ENCODE data around the gene FHIT. TPM values are rescaled to one million over a fixed set of nuclear protein-coding genes. Genes with fewer than 3 reads are reported as not detected.
A peak's percentile ranks its signal among the peaks of the same experiment; 100 is the strongest.

The FHIT gene
- total RNA-seq, 1 experiment from 2014 or later, result 3.6 TPM

DNA sequence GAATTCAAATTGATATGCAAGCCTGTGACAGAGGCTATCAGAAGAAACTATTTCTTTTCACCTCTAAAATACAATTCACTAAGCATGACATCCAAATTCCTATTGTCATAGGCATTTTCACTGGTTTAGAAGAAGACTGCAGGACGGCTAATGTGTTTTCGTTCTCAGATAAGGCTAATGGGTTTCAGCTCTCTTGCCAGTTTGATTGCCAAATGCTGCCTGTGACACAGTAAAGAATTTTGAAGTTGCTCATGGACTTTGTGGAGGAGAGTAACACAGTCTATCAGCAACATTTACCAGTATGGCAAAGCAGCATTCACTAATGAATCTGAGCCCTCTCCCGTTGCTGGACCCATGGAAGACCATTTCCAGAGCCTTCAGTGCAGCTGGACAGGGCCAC, 948.1 kb downstream of the FHIT start:
- DNase-seq (no peak), ATAC-seq (no peak)
- Histone ChIP-seq H3K9me3 (ENCODE audit: low read length) (no peaks in the 10 kb centered on the region), H3K9ac (ENCODE audit: low read length) (no peak overlapping the region), H3K9me2 (replicated peaks; ENCODE audit: low read length) (no peaks in the 10 kb centered on the region), H3K4me1 (ENCODE audit: insufficient read depth, low read length) (no peaks in the 10 kb centered on the region), H3K27me3 (ENCODE audit: low read length) (0 out of 2 replicates have a peak, but pooled peaks cover 3% of the 10 kb centered on the region), H3F3A (ENCODE audit: low read length, unreplicated experiment) (no peaks in the 10 kb centered on the region), H3K36me3 (ENCODE audit: low read depth, low read length) (no peaks in the 10 kb centered on the region), H4K20me1 (ENCODE audit: low read length) (no peaks in the 10 kb centered on the region), H3K4me2 (ENCODE audit: low read length) (no peak overlapping the region), H2AFZ (ENCODE audit: low read length) (no peak overlapping the region), H3K27ac (ENCODE audit: low read length) (no peak overlapping the region), H3K4me3 (ENCODE audit: low read length) (no peak overlapping the region), H3K79me2 (ENCODE audit: low read length) (no peaks in the 10 kb centered on the region)
- intact Hi-C loops (cut with micrococcal nuclease), result no loop called here
- no TSS peak for BruUV-seq (replicated peaks)
- TF ChIP-seq, protein P1, sequence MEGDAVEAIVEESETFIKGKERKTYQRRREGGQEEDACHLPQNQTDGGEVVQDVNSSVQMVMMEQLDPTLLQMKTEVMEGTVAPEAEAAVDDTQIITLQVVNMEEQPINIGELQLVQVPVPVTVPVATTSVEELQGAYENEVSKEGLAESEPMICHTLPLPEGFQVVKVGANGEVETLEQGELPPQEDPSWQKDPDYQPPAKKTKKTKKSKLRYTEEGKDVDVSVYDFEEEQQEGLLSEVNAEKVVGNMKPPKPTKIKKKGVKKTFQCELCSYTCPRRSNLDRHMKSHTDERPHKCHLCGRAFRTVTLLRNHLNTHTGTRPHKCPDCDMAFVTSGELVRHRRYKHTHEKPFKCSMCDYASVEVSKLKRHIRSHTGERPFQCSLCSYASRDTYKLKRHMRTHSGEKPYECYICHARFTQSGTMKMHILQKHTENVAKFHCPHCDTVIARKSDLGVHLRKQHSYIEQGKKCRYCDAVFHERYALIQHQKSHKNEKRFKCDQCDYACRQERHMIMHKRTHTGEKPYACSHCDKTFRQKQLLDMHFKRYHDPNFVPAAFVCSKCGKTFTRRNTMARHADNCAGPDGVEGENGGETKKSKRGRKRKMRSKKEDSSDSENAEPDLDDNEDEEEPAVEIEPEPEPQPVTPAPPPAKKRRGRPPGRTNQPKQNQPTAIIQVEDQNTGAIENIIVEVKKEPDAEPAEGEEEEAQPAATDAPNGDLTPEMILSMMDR (conservative IDR thresholded peaks at IDR 0.05; ENCODE audit: low read depth, low read length), result no peak
- no peak for TF ChIP-seq EZH2 (IDR thresholded peaks at IDR 0.05; ENCODE audit: low read length, unreplicated experiment)
- TF ChIP-seq EZH2phosphoT487 (IDR thresholded peaks at IDR 0.05; ENCODE audit: borderline replicate concordance, low read length), result no peak
- ChIA-PET POLR2A (ENCODE audit: unreplicated experiment) (no interaction called here), CTCF (no interaction called here)

DNA sequence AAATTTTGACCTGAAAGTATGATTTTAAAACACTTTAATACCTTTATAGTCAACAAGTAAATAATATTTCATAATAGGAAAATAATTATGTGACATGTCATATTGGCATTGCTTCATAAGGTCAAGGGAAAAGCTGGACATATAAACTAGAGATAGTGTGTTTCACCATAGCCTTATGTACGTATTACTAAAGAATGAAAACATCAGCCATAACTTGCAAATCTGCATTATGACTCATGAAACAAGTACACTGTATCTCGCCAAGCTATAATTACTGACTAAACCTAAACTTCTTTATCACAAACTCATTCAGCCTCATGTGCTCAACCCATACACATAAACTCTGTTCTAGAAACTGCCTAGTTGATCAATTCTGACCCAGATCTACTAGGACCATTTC, 950.1 kb downstream of the FHIT start:
- POLR2A ChIA-PET (ENCODE audit: unreplicated experiment), result no interaction called here

DNA sequence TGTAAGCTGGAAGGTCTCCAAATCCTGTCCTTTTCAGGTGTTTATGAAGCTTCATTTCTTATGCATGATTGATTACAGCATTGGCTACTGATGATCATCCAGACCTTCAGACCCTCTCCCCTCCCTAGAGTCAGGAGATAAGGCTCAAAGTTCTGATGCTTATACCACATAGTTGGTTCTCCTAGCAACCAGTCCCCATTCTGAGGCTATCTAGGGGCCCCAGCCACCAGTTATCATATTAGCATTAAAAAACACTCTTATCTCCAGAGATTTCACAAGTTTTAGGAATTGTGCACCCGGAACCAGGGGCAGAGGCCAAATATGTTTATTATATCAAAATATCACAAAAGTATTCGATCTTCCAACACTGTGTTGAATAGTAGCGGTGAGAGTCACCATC, 953.1 kb downstream of the FHIT start:
- Histone ChIP-seq H3K4me1 (ENCODE audit: insufficient read depth, low read length) (no peaks in the 10 kb centered on the region), H3K9me2 (replicated peaks; ENCODE audit: low read length) (no peaks in the 10 kb centered on the region), H2AFZ (ENCODE audit: low read length) (no peak overlapping the region), H3K36me3 (ENCODE audit: low read depth, low read length) (no peaks in the 10 kb centered on the region), H4K20me1 (ENCODE audit: low read length) (no peaks in the 10 kb centered on the region), H3K9me3 (ENCODE audit: low read length) (no peaks in the 10 kb centered on the region), H3K79me2 (ENCODE audit: low read length) (no peaks in the 10 kb centered on the region), H3K27ac (ENCODE audit: low read length) (no peak overlapping the region), H3K27me3 (ENCODE audit: low read length) (0 out of 2 replicates have a peak, but pooled peaks cover 2% of the 10 kb centered on the region), H3F3A (ENCODE audit: low read length, unreplicated experiment) (no peaks in the 10 kb centered on the region), H3K9ac (ENCODE audit: low read length) (no peak overlapping the region), H3K4me2 (ENCODE audit: low read length) (no peak overlapping the region), H3K4me3 (ENCODE audit: low read length) (no peak overlapping the region)
- ATAC-seq (no peak), DNase-seq (no peak)
- BruUV-seq (replicated peaks), result no TSS peak
- CTCF ChIA-PET, result no interaction called here
- POLR2A ChIA-PET (ENCODE audit: unreplicated experiment), result no interaction called here
- TF ChIP-seq EZH2phosphoT487 (IDR thresholded peaks at IDR 0.05; ENCODE audit: borderline replicate concordance, low read length), result no peak
- no peak for TF ChIP-seq EZH2 (IDR thresholded peaks at IDR 0.05; ENCODE audit: low read length, unreplicated experiment)
- TF ChIP-seq, protein P1 (conservative IDR thresholded peaks at IDR 0.05; ENCODE audit: low read depth, low read length), result no peak
- intact Hi-C loops (cut with micrococcal nuclease), result no loop called here

More for the DNA sequence above, 950.1 kb downstream of the FHIT start:
- Histone ChIP-seq H3K79me2 (ENCODE audit: low read length) (no peaks in the 10 kb centered on the region), H3K4me3 (ENCODE audit: low read length) (no peak overlapping the region), H3K9me2 (replicated peaks; ENCODE audit: low read length) (no peaks in the 10 kb centered on the region), H3K4me1 (ENCODE audit: insufficient read depth, low read length) (no peaks in the 10 kb centered on the region), H3K27me3 (ENCODE audit: low read length) (0 out of 2 replicates have a peak, but pooled peaks cover 3% of the 10 kb centered on the region), H3K36me3 (ENCODE audit: low read depth, low read length) (no peaks in the 10 kb centered on the region), H3K9ac (ENCODE audit: low read length) (no peak overlapping the region), H4K20me1 (ENCODE audit: low read length) (no peaks in the 10 kb centered on the region), H3K4me2 (ENCODE audit: low read length) (no peak overlapping the region), H3K27ac (ENCODE audit: low read length) (no peak overlapping the region), H2AFZ (ENCODE audit: low read length) (no peak overlapping the region), H3F3A (ENCODE audit: low read length, unreplicated experiment) (no peaks in the 10 kb centered on the region), H3K9me3 (ENCODE audit: low read length) (no peaks in the 10 kb centered on the region)
- peak; percentile 64; the same call in 1 of the 2 replicates for ATAC-seq
- peak; percentile 21 for DNase-seq
- TF ChIP-seq, protein P1 (conservative IDR thresholded peaks at IDR 0.05; ENCODE audit: low read depth, low read length), result no peak
- TF ChIP-seq EZH2phosphoT487 (IDR thresholded peaks at IDR 0.05; ENCODE audit: borderline replicate concordance, low read length), result no peak
- TF ChIP-seq EZH2 (IDR thresholded peaks at IDR 0.05; ENCODE audit: low read length, unreplicated experiment), result no peak
- CTCF ChIA-PET, result no interaction called here
- BruUV-seq (replicated peaks), result no TSS peak
- intact Hi-C loops (cut with micrococcal nuclease), result no loop called here

Data from PC-3 (cell line).